AG09319 (cell line): ENCODE results near the gene MC1R.

Experiments used
- DNase-seq: peaks from one replicate; pipeline ENCODE4 v3.0.0-alpha.2; 2010; ENCODE audit warnings: low read depth; ENCODE audit errors: extremely low read depth
- CTCF ChIP-seq: IDR thresholded peaks from 2 replicates; pipeline ENCODE4 v1.5.1; 2011; ENCODE audit warnings: low read depth, mild to moderate bottlenecking, inconsistent platforms, low read length, moderate library complexity

The MC1R gene

GRCh38 chr16:89969741-89970410, 51.2 kb downstream of the MC1R start:
- no peak for DNase-seq
- no peak for TF ChIP-seq CTCF
